ENCODE data around the gene DYNLRB2.

DYNLRB2 gene

DNA sequence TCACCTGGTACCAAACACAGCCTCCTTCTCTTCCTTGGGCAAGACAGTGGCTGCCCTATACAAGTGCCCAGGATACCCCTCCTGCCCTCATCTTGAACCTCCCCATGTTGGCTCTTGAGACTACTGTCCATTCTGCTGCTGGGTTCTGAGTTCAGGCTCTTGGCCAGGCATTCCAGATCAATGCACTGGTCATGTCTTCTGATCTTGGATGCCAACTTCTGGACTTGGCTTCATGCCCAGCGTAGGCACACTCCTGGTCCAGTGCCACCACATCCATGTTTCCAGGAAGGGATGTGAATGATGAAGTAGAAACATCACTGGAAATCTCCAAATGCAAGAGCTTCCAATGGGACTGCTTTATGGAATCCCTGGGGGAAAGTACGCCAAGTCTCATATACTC, 51.5 kb downstream of the DYNLRB2 start:
- no peak overlapping the region for H3K14ac ChIP-seq (ENCODE audit: low read length in 2 of 2)
- no peak for DNase-seq
- H3K18ac ChIP-seq (ENCODE audit: low read depth in 1 of 2, low read length in 2 of 2): no peak overlapping the region
- no peak overlapping the region for H3K4ac ChIP-seq (ENCODE audit: low read depth in 1 of 2, low read length in 2 of 2)
- H2BK5ac ChIP-seq (ENCODE audit: low read depth, low read length, poor library complexity, severe bottlenecking): no peak overlapping the region
- H3K4me2 ChIP-seq (ENCODE audit: low read length, poor library complexity, severe bottlenecking): no peak overlapping the region
- no peaks in the 10 kb centered on the region for H3K4me1 ChIP-seq (ENCODE audit: control insufficient read depth, insufficient read depth, low read depth, low read length)
- no peak overlapping the region for H3K4me3 ChIP-seq (ENCODE audit: insufficient read depth in 1 of 2, low read depth in 1 of 2, low read length in 2 of 2)
- no peaks in the 10 kb centered on the region for H3K9me3 ChIP-seq (ENCODE audit: control insufficient read depth, low read length)
- H3K79me1 ChIP-seq (replicated peaks; ENCODE audit: low read length, poor library complexity, severe bottlenecking): no peaks in the 10 kb centered on the region
- H3K27me3 ChIP-seq (ENCODE audit: control insufficient read depth in 1 of 2, insufficient read depth in 1 of 2, low read length in 2 of 2): no peaks in the 10 kb centered on the region
- H3K9ac ChIP-seq (ENCODE audit: low read length): no peak overlapping the region
- H2BK15ac ChIP-seq (ENCODE audit: low read depth, poor library complexity, severe bottlenecking): no peak overlapping the region
- H2BK12ac ChIP-seq (ENCODE audit: low read length in 2 of 2): no peak overlapping the region
- H2AFZ ChIP-seq (ENCODE audit: low read depth, low read length): no peak overlapping the region
- H4K91ac ChIP-seq (ENCODE audit: low read length): no peak overlapping the region
- no peak overlapping the region for H2BK120ac ChIP-seq (ENCODE audit: low read depth, low read length)
- WGBS: 94% methylated on average over 2 of the region's 2 CpGs
- no peak overlapping the region for H3K27ac ChIP-seq (ENCODE audit: low read length, poor library complexity, severe bottlenecking)
- H2AK5ac ChIP-seq (ENCODE audit: low read length, severe bottlenecking): no peak overlapping the region
- H3K36me3 ChIP-seq (ENCODE audit: control insufficient read depth in 1 of 2, insufficient read depth in 2 of 2, low read depth in 1 of 2, low read length in 2 of 2): no peaks in the 10 kb centered on the region
- no peak overlapping the region for H3K23ac ChIP-seq (ENCODE audit: low read length in 2 of 2)
- H4K8ac ChIP-seq (ENCODE audit: low read length): no peak overlapping the region

DNA sequence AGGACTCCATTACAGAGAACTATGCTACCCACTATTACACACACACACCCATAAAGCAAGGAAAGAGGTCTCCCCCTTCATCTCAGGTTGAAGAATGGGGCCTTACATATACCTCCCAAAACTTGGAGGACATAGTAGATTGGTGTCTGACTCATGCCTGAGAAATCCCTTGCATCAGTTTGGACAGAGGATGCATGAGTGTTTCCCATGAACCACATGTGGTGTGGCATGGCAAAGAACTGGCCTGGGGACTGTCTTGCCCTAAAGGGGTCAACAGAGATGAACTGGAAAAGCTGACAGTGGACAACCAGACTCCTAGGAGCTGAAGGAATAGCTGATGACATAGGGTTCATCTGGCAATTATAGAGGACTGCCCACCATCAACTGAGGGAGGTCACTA, 54.0 kb downstream of the DYNLRB2 start:
- Histone ChIP-seq H4K8ac (ENCODE audit: low read length) (no peak overlapping the region), H3K14ac (ENCODE audit: low read length in 2 of 2) (no peak overlapping the region), H3K9me3 (ENCODE audit: control insufficient read depth, low read length) (no peaks in the 10 kb centered on the region), H2AK5ac (ENCODE audit: low read length, severe bottlenecking) (no peak overlapping the region), H3K27me3 (ENCODE audit: control insufficient read depth in 1 of 2, insufficient read depth in 1 of 2, low read length in 2 of 2) (no peaks in the 10 kb centered on the region), H2BK12ac (ENCODE audit: low read length in 2 of 2) (no peak overlapping the region), H3K36me3 (ENCODE audit: control insufficient read depth in 1 of 2, insufficient read depth in 2 of 2, low read depth in 1 of 2, low read length in 2 of 2) (no peaks in the 10 kb centered on the region), H3K27ac (ENCODE audit: low read length, poor library complexity, severe bottlenecking) (no peak overlapping the region), H2BK5ac (ENCODE audit: low read depth, low read length, poor library complexity, severe bottlenecking) (no peak overlapping the region), H2BK15ac (ENCODE audit: low read depth, poor library complexity, severe bottlenecking) (no peak overlapping the region), H4K91ac (ENCODE audit: low read length) (no peak overlapping the region), H2AFZ (ENCODE audit: low read depth, low read length) (no peak overlapping the region), H3K4ac (ENCODE audit: low read depth in 1 of 2, low read length in 2 of 2) (no peak overlapping the region), H3K4me3 (ENCODE audit: insufficient read depth in 1 of 2, low read depth in 1 of 2, low read length in 2 of 2) (no peak overlapping the region), H3K79me1 (replicated peaks; ENCODE audit: low read length, poor library complexity, severe bottlenecking) (no peaks in the 10 kb centered on the region), H3K9ac (ENCODE audit: low read length) (no peak overlapping the region), H3K23ac (ENCODE audit: low read length in 2 of 2) (no peak overlapping the region), H3K4me2 (ENCODE audit: low read length, poor library complexity, severe bottlenecking) (no peak overlapping the region), H3K4me1 (ENCODE audit: control insufficient read depth, insufficient read depth, low read depth, low read length) (no peaks in the 10 kb centered on the region), H2BK120ac (ENCODE audit: low read depth, low read length) (no peak overlapping the region), H3K18ac (ENCODE audit: low read depth in 1 of 2, low read length in 2 of 2) (no peak overlapping the region)
- no peak for DNase-seq

DNA sequence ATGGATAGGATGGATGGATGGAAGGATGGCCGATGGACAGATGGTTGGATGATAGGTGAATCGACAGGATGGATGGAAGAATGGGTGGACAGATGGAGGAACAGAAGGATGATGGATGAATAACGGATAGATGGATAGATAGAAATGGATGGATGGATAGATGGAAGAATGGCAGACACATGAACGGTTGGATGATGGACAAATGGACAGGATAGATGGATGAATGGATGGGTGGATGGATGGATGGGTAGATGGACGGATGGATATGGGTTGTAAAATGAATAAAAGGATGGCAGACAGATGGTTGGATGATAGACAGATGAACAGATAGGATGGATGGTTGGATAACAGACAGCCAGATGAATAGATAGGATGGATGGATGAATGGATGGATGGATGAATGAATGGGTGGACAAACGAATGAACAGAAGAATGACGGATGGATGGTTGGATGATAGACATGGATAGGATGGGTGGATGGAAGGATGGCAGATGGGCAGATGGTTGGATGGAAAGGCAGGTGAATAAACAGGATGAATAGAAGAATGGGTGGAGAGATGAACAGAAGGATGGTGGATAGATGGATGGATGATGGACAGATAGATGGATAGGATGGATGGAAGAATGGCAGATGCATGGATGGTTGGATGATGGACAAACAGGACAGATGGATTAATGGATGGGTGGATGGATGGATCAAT, 55.9 kb downstream of the DYNLRB2 start:
- Histone ChIP-seq H3K9me3 (ENCODE audit: control insufficient read depth, low read length) (no peaks in the 10 kb centered on the region), H3K36me3 (ENCODE audit: control insufficient read depth in 1 of 2, insufficient read depth in 2 of 2, low read depth in 1 of 2, low read length in 2 of 2) (no peaks in the 10 kb centered on the region), H3K4me3 (ENCODE audit: insufficient read depth in 1 of 2, low read depth in 1 of 2, low read length in 2 of 2) (no peak overlapping the region), H2AFZ (ENCODE audit: low read depth, low read length) (no peak overlapping the region), H3K23ac (ENCODE audit: low read length in 2 of 2) (no peak overlapping the region), H2BK120ac (ENCODE audit: low read depth, low read length) (no peak overlapping the region), H3K4me1 (ENCODE audit: control insufficient read depth, insufficient read depth, low read depth, low read length) (no peaks in the 10 kb centered on the region), H2BK5ac (ENCODE audit: low read depth, low read length, poor library complexity, severe bottlenecking) (no peak overlapping the region), H3K4me2 (ENCODE audit: low read length, poor library complexity, severe bottlenecking) (no peak overlapping the region), H4K91ac (ENCODE audit: low read length) (no peak overlapping the region), H3K4ac (ENCODE audit: low read depth in 1 of 2, low read length in 2 of 2) (no peak overlapping the region), H3K9ac (ENCODE audit: low read length) (no peak overlapping the region), H3K14ac (ENCODE audit: low read length in 2 of 2) (no peak overlapping the region), H2BK12ac (ENCODE audit: low read length in 2 of 2) (no peak overlapping the region), H2BK15ac (ENCODE audit: low read depth, poor library complexity, severe bottlenecking) (no peak overlapping the region), H3K79me1 (replicated peaks; ENCODE audit: low read length, poor library complexity, severe bottlenecking) (no peaks in the 10 kb centered on the region), H3K18ac (ENCODE audit: low read depth in 1 of 2, low read length in 2 of 2) (no peak overlapping the region), H3K27me3 (ENCODE audit: control insufficient read depth in 1 of 2, insufficient read depth in 1 of 2, low read length in 2 of 2) (no peaks in the 10 kb centered on the region), H4K8ac (ENCODE audit: low read length) (no peak overlapping the region), H2AK5ac (ENCODE audit: low read length, severe bottlenecking) (no peak overlapping the region), H3K27ac (ENCODE audit: low read length, poor library complexity, severe bottlenecking) (no peak overlapping the region)
- WGBS: 69% methylated on average over 7 of the region's 7 CpGs
- DNase-seq: no peak

DNA sequence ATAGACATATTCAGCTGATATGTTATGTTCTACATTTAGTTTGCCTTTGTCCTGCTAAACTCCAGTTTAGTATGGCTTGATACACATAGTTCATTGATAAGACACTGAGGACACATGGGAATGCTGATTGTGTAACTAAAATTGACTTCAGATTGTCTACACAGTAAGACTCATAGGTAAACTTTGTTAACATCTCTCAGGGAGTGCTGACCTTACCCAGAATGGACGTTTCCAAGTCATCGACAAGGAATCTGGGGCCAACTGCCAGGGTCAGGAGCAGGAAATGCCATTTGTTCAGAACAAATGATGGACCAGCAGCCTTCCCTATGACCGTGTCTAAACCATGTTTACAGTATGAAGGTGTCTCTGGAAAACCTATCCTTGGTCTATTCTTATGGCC, 58.7 kb downstream of the DYNLRB2 start:
- Histone ChIP-seq H3K4ac (ENCODE audit: low read depth in 1 of 2, low read length in 2 of 2) (no peak overlapping the region), H3K4me2 (ENCODE audit: low read length, poor library complexity, severe bottlenecking) (no peak overlapping the region), H2AFZ (ENCODE audit: low read depth, low read length) (no peak overlapping the region), H2AK5ac (ENCODE audit: low read length, severe bottlenecking) (no peak overlapping the region), H3K9me3 (ENCODE audit: control insufficient read depth, low read length) (no peaks in the 10 kb centered on the region), H3K18ac (ENCODE audit: low read depth in 1 of 2, low read length in 2 of 2) (no peak overlapping the region), H2BK5ac (ENCODE audit: low read depth, low read length, poor library complexity, severe bottlenecking) (no peak overlapping the region), H3K79me1 (replicated peaks; ENCODE audit: low read length, poor library complexity, severe bottlenecking) (no peaks in the 10 kb centered on the region), H3K23ac (ENCODE audit: low read length in 2 of 2) (no peak overlapping the region), H3K4me3 (ENCODE audit: insufficient read depth in 1 of 2, low read depth in 1 of 2, low read length in 2 of 2) (no peak overlapping the region), H2BK15ac (ENCODE audit: low read depth, poor library complexity, severe bottlenecking) (no peak overlapping the region), H3K4me1 (ENCODE audit: control insufficient read depth, insufficient read depth, low read depth, low read length) (no peaks in the 10 kb centered on the region), H4K8ac (ENCODE audit: low read length) (no peak overlapping the region), H2BK120ac (ENCODE audit: low read depth, low read length) (no peak overlapping the region), H4K91ac (ENCODE audit: low read length) (no peak overlapping the region), H2BK12ac (ENCODE audit: low read length in 2 of 2) (no peak overlapping the region), H3K36me3 (ENCODE audit: control insufficient read depth in 1 of 2, insufficient read depth in 2 of 2, low read depth in 1 of 2, low read length in 2 of 2) (no peaks in the 10 kb centered on the region), H3K9ac (ENCODE audit: low read length) (no peak overlapping the region), H3K27ac (ENCODE audit: low read length, poor library complexity, severe bottlenecking) (no peak overlapping the region), H3K27me3 (ENCODE audit: control insufficient read depth in 1 of 2, insufficient read depth in 1 of 2, low read length in 2 of 2) (no peaks in the 10 kb centered on the region), H3K14ac (ENCODE audit: low read length in 2 of 2) (no peak overlapping the region)
- DNase-seq: no peak
- WGBS: 36% methylated on average over 3 of the region's 3 CpGs

Data from mesenchymal stem cell (in vitro differentiated cells and primary cell).